H9 (cell line): ENCODE measurements around the gene MTMR3. TPM values are rescaled to one million over a fixed set of nuclear protein-coding genes. Genes with fewer than 3 reads are reported as not detected.

Experiments used
- DNase-seq: peaks from one replicate; pipeline ENCODE4 v3.0.0-alpha.2; 2017
- H2AFZ ChIP-seq: one replicate; pipeline ENCODE4 v1.6.1; 2013; ENCODE audit warnings: mild to moderate bottlenecking, low read length, control low read depth, moderate library complexity
- H2AK5ac ChIP-seq: 2 replicates; pipeline ENCODE4 v1.6.1; 2013; ENCODE audit warnings: low read length, control low read depth, mixed read lengths; ENCODE audit not compliant: insufficient read length
- H2BK120ac ChIP-seq: one replicate; pipeline ENCODE4 v1.6.1; 2013; ENCODE audit warnings: low read depth, mild to moderate bottlenecking, low read length, control low read depth, inconsistent platforms; ENCODE audit not compliant: poor library complexity, severe bottlenecking
- H2BK12ac ChIP-seq: 2 replicates; pipeline ENCODE4 v1.6.1; 2013; ENCODE audit warnings: low read length, control low read depth, mixed read lengths, low read depth; ENCODE audit not compliant: insufficient read length
- H2BK15ac ChIP-seq: 2 replicates; pipeline ENCODE4 v1.6.1; 2013; ENCODE audit warnings: low read depth, low read length, control low read depth
- H2BK20ac ChIP-seq: one replicate; pipeline ENCODE4 v1.6.1; 2013; ENCODE audit warnings: low read depth, mild to moderate bottlenecking, low read length, control low read depth, inconsistent platforms; ENCODE audit not compliant: poor library complexity, severe bottlenecking
- H2BK5ac ChIP-seq: 2 replicates; pipeline ENCODE4 v1.6.1; 2013; ENCODE audit warnings: low read length, control low read depth, mixed read lengths; ENCODE audit not compliant: insufficient read length
- H3K14ac ChIP-seq: 2 replicates; pipeline ENCODE4 v1.6.1; 2013; ENCODE audit warnings: low read length, control low read depth; ENCODE audit not compliant: insufficient read depth
- H3K18ac ChIP-seq: 2 replicates; pipeline ENCODE4 v1.6.1; 2013; ENCODE audit warnings: low read depth, mild to moderate bottlenecking, mixed read lengths, low read length, control low read depth; ENCODE audit not compliant: insufficient read length
- H3K23ac ChIP-seq: 2 replicates; pipeline ENCODE4 v1.6.1; 2013; ENCODE audit warnings: low read length, control low read depth, mixed read lengths, low read depth; ENCODE audit not compliant: insufficient read length
- H3K23me2 ChIP-seq: 2 replicates; pipeline ENCODE4 v1.6.1; 2013; ENCODE audit warnings: low read depth, mild to moderate bottlenecking, mixed read lengths, low read length, control low read depth; ENCODE audit not compliant: insufficient read length, poor library complexity, severe bottlenecking
- H3K27ac ChIP-seq: 2 replicates; pipeline ENCODE4 v1.5.1; 2013; ENCODE audit warnings: low read length, control low read depth, mixed read lengths, low read depth; ENCODE audit not compliant: insufficient read length
- H3K27me3 ChIP-seq: 2 replicates; pipeline ENCODE4 v1.6.1; 2013; ENCODE audit warnings: low read length, control low read depth, inconsistent platforms; ENCODE audit not compliant: insufficient read depth
- H3K4ac ChIP-seq: 2 replicates; pipeline ENCODE4 v1.6.1; 2013; ENCODE audit warnings: low read depth, mild to moderate bottlenecking, control low read depth, inconsistent platforms, low read length, moderate library complexity
- H3K4me1 ChIP-seq: 2 replicates; pipeline ENCODE4 v1.6.1; 2013; ENCODE audit warnings: low read length, control low read depth, inconsistent platforms; ENCODE audit not compliant: insufficient read depth
- H3K4me2 ChIP-seq: 2 replicates; pipeline ENCODE4 v1.6.1; 2013; ENCODE audit warnings: low read length, control low read depth, mixed read lengths; ENCODE audit not compliant: insufficient read length, insufficient read depth
- H3K56ac ChIP-seq: 2 replicates; pipeline ENCODE4 v1.6.1; 2013; ENCODE audit warnings: low read depth, mild to moderate bottlenecking, mixed read lengths, low read length, control low read depth; ENCODE audit not compliant: insufficient read length
- H3K79me1 ChIP-seq: 2 replicates; pipeline ENCODE4 v1.6.1; 2013; ENCODE audit warnings: low read depth, mild to moderate bottlenecking, moderate library complexity, low read length, control low read depth, inconsistent platforms; ENCODE audit not compliant: insufficient read depth, poor library complexity, severe bottlenecking
- H3K79me2 ChIP-seq: 2 replicates; pipeline ENCODE4 v1.6.1; 2013; ENCODE audit warnings: low read length, control low read depth, inconsistent platforms; ENCODE audit not compliant: insufficient read depth
- H3K9ac ChIP-seq: 2 replicates; pipeline ENCODE4 v1.6.1; 2013; ENCODE audit warnings: low read length, control low read depth, mixed read lengths; ENCODE audit not compliant: insufficient read length; ENCODE audit errors: extremely low read depth
- H3K9me3 ChIP-seq: one replicate; pipeline ENCODE4 v1.6.1; 2013; ENCODE audit warnings: low read depth, low read length, inconsistent platforms; ENCODE audit not compliant: control insufficient read depth
- H3T11ph ChIP-seq: one replicate; pipeline ENCODE4 v1.6.1; 2013; ENCODE audit warnings: mild to moderate bottlenecking, low read length, control low read depth, inconsistent platforms
- H4K20me1 ChIP-seq: one replicate; pipeline ENCODE4 v1.6.1; 2013; ENCODE audit not compliant: control insufficient read depth, insufficient read length, insufficient read depth
- H4K5ac ChIP-seq: 2 replicates; pipeline ENCODE4 v1.6.1; 2013; ENCODE audit warnings: low read depth, mild to moderate bottlenecking, mixed read lengths, low read length, control low read depth; ENCODE audit not compliant: insufficient read length
- H4K8ac ChIP-seq: replicated peaks from 2 replicates; pipeline ENCODE4 v1.6.1; 2013; ENCODE audit warnings: low read length, control low read depth, mixed read lengths, low read depth; ENCODE audit not compliant: insufficient read length
- H4K91ac ChIP-seq: 2 replicates; pipeline ENCODE4 v1.6.1; 2013; ENCODE audit warnings: low read depth, mild to moderate bottlenecking, moderate library complexity, mixed read lengths, low read length, control low read depth; ENCODE audit not compliant: insufficient read length
- H3K27ac Mint-ChIP-seq, 3 experiments: 2 replicates in 2 of 3; 3 replicates in 1 of 3; pipeline ENCODE4 v1.8.0; 2020 to 2021; ENCODE audit warnings: mixed read lengths in 3 of 3, mild to moderate bottlenecking in 1 of 3, moderate library complexity in 1 of 3
- H3K27me3 Mint-ChIP-seq: 2 replicates; pipeline ENCODE4 v1.8.0; 2021; ENCODE audit warnings: low read depth, mild to moderate bottlenecking, moderate library complexity, mixed read lengths
- H3K36me3 Mint-ChIP-seq, 3 experiments: 2 replicates in 2 of 3; 3 replicates in 1 of 3; pipeline ENCODE4 v1.8.0; 2020 to 2021; ENCODE audit warnings: low read depth in 3 of 3, mixed read lengths in 3 of 3; ENCODE audit not compliant: insufficient read depth in 1 of 3
- H3K4me1 Mint-ChIP-seq, 2 experiments: 2 replicates each; pipeline ENCODE4 v1.8.0; 2020; ENCODE audit warnings: mixed read lengths in 2 of 2
- H3K4me3 Mint-ChIP-seq, 2 experiments: 2 replicates in 1 of 2; 3 replicates in 1 of 2; pipeline ENCODE4 v1.8.0; 2020 to 2021; ENCODE audit warnings: mild to moderate bottlenecking in 2 of 2, mixed read lengths in 2 of 2, moderate library complexity in 1 of 2
- H3K9me3 Mint-ChIP-seq, 2 experiments: 2 replicates in 1 of 2; 3 replicates in 1 of 2; pipeline ENCODE4 v1.8.0; 2020; ENCODE audit warnings: mild to moderate bottlenecking in 2 of 2, mixed read lengths in 2 of 2, moderate library complexity in 1 of 2
- CTCF ChIP-seq: fragments of 200-600 bp; sonication (generic); conservative IDR thresholded peaks from 3 replicates; pipeline ENCODE4 v1.8.0; 2021; ENCODE audit warnings: antibody characterized with exemption, mild to moderate bottlenecking
- total RNA-seq: library from RNA; stranded (reverse); gene quantifications from 2 replicates; pipeline ENCODE4 v1.2.1, GENCODE V29; 2021

MTMR3 gene
- total RNA-seq, 1 experiment from 2014 or later = 19.8 TPM

DNA sequence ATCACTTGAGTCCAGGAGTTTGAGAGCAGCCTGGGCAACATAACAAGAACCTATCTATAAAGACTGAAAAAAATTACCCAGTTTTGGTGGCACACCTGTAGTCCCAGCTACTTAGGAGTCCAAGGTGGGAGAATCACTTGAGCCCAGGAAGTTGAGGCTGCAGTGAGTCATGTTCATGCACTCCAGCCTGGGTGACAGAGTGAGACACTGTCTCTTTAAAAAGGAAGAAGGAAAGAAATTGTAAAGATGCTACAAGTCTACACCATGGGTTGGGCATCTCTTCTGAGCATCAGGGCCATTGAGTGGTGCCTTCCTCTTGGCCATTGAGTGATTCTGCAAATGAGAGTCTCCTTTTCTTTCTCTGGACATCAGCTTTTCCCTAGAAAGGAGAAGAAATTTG is 15.7 kb upstream of the MTMR3 start:
- H2BK20ac ChIP-seq = no peak overlapping the region
- no peaks in the 10 kb centered on the region for H3K27me3 Mint-ChIP-seq
- peaks cover 10 to 17% of the 10 kb centered on the region in 2 experiments for H3K4me1 Mint-ChIP-seq
- H4K20me1 ChIP-seq = no peaks in the 10 kb centered on the region
- no peak overlapping the region for H2BK15ac ChIP-seq
- no peak overlapping the region for H3K27ac Mint-ChIP-seq
- no peak overlapping the region for H3K23ac ChIP-seq
- no peaks in the 10 kb centered on the region for H3K27me3 ChIP-seq
- H3K14ac ChIP-seq = no peak overlapping the region
- H3K4me3 Mint-ChIP-seq = no peak overlapping the region
- no peak overlapping the region for H3K56ac ChIP-seq
- no peak overlapping the region for H2AK5ac ChIP-seq
- no peak for TF ChIP-seq CTCF
- H2BK12ac ChIP-seq = no peak overlapping the region
- no peak overlapping the region for H2AFZ ChIP-seq
- H3K79me1 ChIP-seq = no peaks in the 10 kb centered on the region
- H3K9me3 Mint-ChIP-seq = no peaks in the 10 kb centered on the region
- H4K91ac ChIP-seq = no peak overlapping the region
- H3K9ac ChIP-seq = no peak overlapping the region
- no peak overlapping the region for H3T11ph ChIP-seq
- no peak overlapping the region for H3K4ac ChIP-seq
- H3K4me1 ChIP-seq = no peaks in the 10 kb centered on the region
- H3K27ac ChIP-seq = no peak overlapping the region
- no peaks in the 10 kb centered on the region for H3K9me3 ChIP-seq
- no peak overlapping the region for H4K8ac ChIP-seq
- H2BK5ac ChIP-seq = no peak overlapping the region
- no peak overlapping the region for H3K4me2 ChIP-seq
- no peak overlapping the region for H2BK120ac ChIP-seq
- H3K79me2 ChIP-seq = no peaks in the 10 kb centered on the region; the same call in 1 of the 2 replicates
- no peak overlapping the region for H4K5ac ChIP-seq
- H3K36me3 Mint-ChIP-seq = no peaks in the 10 kb centered on the region
- DNase-seq = no peak
- no peaks in the 10 kb centered on the region for H3K23me2 ChIP-seq
- no peak overlapping the region for H3K18ac ChIP-seq
